GM21528 (cell line): ENCODE data around the gene BRD9.
"Not testable (repeated sequence)": the region's sequence is repeated elsewhere in the genome, so short reads cannot be mapped to it uniquely, and the experiment has no call there.

ENCODE experiments used
- ATAC-seq: cut with Tn5 transposase; IDR thresholded peaks from one replicate; pipeline ENCODE4 v1.9.1; 2021; ENCODE audit warnings: mild to moderate bottlenecking, moderate library complexity; ENCODE audit not compliant: unreplicated experiment, low FRiP score

Gene BRD9

GRCh38 chr5:881551-881935 is 11.1 kb downstream of the BRD9 start:
- ATAC-seq, result no peak

GRCh38 chr5:880816-881550 is 11.6 kb downstream of the BRD9 start:
- no peak for ATAC-seq

DNA sequence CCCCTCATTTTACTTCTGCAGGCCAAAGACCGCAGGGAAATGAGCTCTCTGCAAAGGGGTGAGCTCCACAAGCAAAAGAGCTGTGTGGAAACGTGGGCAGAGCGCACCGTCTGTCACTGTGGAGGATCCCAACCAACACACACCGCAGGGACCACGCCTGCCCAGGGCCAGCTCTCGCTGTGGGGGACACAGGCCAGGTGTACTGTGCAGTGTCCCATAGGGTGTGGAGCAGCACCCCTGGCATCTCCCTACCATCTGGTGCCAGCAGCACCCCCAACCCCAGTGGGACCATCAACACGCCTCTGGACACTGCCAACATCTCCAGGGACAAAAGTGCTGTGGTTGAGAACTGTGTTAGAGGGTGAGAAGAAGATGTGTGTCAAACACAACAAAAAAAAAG is 13.9 kb downstream of the BRD9 start:
- ATAC-seq, result not testable (repeated sequence)

GRCh38 chr5:878125-878524 is 14.5 kb downstream of the BRD9 start:
- no peak for ATAC-seq

- no peak for ATAC-seq
Measured at GRCh38 chr5:876398-877365, 15.9 kb downstream of the BRD9 start.

DNA sequence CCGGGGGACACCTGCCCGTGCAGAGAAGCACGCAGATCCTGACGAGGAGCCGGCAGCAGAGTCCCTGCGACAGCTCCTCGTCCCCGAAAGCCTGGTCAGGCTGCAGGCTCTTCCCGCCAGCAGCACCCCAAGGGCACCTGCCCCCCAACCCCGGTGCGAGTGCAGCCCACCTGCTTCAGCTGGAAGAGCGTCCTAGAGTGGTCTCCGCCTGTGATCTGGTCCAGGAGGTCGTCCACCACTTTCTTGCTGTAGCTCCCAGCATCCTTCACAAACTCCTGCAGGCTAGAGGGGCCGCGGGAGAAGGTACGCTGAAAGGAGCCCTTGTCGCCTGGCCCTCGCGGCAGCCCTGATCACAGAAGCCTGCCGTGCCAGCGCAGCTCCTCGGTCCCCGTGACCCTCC is 16.7 kb downstream of the BRD9 start:
- ATAC-seq, result no peak

DNA sequence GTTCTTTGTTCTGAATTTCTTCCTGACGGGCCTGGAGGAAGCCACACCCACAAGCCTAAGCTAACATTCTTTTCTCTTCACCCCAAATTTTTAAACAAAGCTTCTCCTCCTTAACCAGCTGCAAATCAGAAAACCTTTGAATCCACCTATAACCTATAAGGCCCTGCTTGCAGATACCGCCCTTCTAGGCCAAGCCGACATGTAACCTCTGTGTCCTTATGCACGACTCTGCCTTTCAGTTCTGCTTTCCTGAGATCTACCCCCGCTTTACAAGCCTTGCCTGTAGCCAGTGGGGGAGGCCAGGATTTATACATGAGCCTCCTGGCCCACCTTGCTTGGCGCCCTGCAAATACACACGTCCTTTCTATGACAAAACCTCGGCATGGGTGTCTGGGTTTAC is 19.3 kb downstream of the BRD9 start:
- no peak for ATAC-seq

DNA sequence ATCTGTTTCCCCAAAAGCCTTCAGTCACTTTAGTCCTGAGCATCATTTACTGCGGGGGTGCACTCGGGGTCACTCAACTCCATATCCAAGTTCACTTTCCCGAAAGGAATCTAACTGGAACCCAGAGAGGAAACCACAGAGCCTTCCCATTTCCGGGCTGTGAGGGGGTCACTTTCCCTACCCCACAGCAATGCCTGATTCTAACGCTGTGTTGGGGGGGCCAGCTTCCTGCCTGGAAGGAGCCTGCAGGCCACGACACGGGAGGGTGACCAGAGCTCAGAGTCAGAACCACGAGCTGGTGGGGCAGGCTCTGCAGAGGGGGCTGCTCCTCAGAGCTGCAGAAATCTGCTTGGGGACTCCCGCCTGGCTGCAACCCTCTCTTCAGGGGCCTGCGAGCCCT is 20.3 kb downstream of the BRD9 start:
- ATAC-seq, result no peak

DNA sequence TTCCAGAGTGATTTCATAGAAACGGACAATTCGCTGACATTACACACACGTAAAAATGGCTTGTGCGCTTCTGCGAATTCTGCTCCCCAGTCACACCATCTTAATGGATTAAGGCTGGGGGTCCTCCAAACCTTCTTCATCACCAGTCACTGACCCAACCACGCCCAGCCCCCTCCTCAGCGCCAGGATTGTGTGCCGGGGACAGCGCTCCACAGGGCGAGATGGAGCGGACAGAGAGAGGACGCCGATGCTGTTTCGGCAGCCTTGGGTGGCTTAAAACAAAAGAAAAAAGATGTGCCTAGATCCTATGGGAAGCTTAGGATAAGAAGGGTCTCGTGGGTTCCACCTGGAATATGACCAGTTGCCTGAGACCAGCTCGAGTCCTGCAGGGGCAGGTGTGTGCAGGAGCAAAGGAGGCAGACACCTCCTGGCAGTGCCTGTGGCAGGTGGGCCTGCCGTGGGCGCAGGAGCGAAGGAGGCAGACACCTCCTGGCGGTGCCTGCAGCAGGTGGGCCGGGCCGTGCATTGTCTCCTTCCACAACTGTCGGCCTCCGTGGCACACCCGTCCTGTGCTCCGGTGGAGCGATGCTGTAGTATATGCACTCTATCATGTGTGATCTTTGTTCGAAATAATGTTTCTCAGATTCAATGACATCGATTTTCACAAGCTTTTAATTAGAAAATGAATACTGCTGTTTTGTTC is 20.9 kb downstream of the BRD9 start:
- ATAC-seq, result no peak

GRCh38 chr5:870956-871355 is 21.6 kb downstream of the BRD9 start:
- no peak for ATAC-seq

- no peak for ATAC-seq
Measured at GRCh38 chr5:868428-869135, 24.0 kb downstream of the BRD9 start.

GRCh38 chr5:867300-867870 is 25.2 kb downstream of the BRD9 start:
- no peak for ATAC-seq

DNA sequence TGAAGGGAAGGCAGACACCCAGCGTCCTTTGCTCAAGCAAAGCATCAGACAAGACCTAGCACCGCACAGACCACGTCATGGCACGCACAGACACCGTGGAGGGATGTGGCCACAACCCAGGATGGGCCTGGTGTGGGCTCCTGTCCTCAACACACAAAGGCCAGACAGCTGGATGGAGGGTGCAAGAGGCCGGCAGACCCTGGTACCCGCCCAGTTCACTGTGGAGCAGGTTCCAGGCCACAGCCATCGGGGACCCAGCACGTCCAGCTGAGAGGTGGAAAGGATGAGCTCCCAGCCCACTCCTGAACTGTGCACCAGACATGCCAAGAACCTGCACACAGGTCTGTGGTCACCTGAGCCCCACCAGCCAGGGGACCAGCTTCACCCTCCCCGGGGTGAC is 26.8 kb downstream of the BRD9 start:
- no peak for ATAC-seq

DNA sequence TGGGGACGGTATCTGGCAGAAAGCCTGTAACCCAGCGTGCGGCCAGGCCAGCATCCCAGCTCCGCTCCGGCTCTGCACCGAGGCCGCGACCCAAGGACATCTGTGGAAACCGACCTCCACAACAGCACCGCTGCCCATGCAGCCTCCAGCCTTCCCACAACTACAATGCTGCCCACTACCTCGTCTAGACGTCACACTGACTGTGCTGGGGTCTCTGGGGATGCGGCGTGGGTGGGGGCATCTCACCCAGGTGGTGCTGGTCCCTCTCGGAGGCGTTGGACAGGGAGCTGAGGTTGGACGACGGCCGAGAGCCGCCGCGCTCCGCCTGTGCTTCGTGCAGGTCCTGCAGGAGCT is 27.5 kb downstream of the BRD9 start:
- no peak for ATAC-seq

GRCh38 chr5:864492-865167 is 28.0 kb downstream of the BRD9 start:
- no peak for ATAC-seq

GRCh38 chr5:863244-863805 is 29.3 kb downstream of the BRD9 start:
- no peak for ATAC-seq

GRCh38 chr5:862367-863243 is 30.0 kb downstream of the BRD9 start:
- ATAC-seq, result no peak
